HepG2 (cell line): ENCODE data around the gene AMDHD1. TPM values are rescaled to one million over a fixed set of nuclear protein-coding genes. Genes with fewer than 3 reads are reported as not detected.

ENCODE experiments used
- BHLHE40 ChIP-seq: IDR thresholded peaks from 2 replicates; pipeline ENCODE4 v1.6.1; 2011; ENCODE audit warnings: low read length, improper control_type of control experiment
- BRF2 ChIP-seq: sonication (generic); formaldehyde crosslinking; IDR thresholded peaks from 2 replicates; pipeline ENCODE4 v1.8.1; 2022; ENCODE audit warnings: mild to moderate bottlenecking, missing genetic modification reagents
- CREBL2 ChIP-seq: sonication (generic); formaldehyde crosslinking; IDR thresholded peaks from 2 replicates; pipeline ENCODE4 v1.8.1; 2023; ENCODE audit warnings: missing genetic modification reagents, mild to moderate bottlenecking, borderline replicate concordance
- EHMT2 ChIP-seq: fragments of 200-600 bp; sonication (generic); IDR thresholded peaks from 2 replicates; pipeline ENCODE4 v1.7.0; 2017; ENCODE audit warnings: antibody characterized with exemption, low read depth, low read length, borderline replicate concordance
- HIVEP1 ChIP-seq: sonication (generic); formaldehyde crosslinking; IDR thresholded peaks from 2 replicates; pipeline ENCODE4 v1.4.0; 2020; ENCODE audit warnings: mild to moderate bottlenecking, missing genetic modification reagents
- HMG20A ChIP-seq: IDR thresholded peaks from 2 replicates; pipeline ENCODE4 v1.6.1; 2016; ENCODE audit warnings: borderline replicate concordance
- HOMEZ ChIP-seq: IDR thresholded peaks from 2 replicates; pipeline ENCODE4 v1.6.1; 2016; ENCODE audit warnings: low read depth
- JDP2 ChIP-seq: sonication (generic); formaldehyde crosslinking; IDR thresholded peaks from 2 replicates; pipeline ENCODE4 v1.8.1; 2022; ENCODE audit warnings: missing genetic modification reagents, borderline replicate concordance
- KLF6 ChIP-seq: IDR thresholded peaks from 2 replicates; pipeline ENCODE4 v1.8.0; 2016; ENCODE audit warnings: missing biosample characterization, missing genetic modification reagents
- MAFK ChIP-seq, 2 experiments: IDR thresholded peaks in 1 of 2; conservative IDR thresholded peaks in 1 of 2; 2 replicates each; pipeline ENCODE4 v1.6.1; 2011; ENCODE audit warnings: improper control_type of control experiment in 2 of 2, low read length in 2 of 2
- RCOR2 ChIP-seq: IDR thresholded peaks from 2 replicates; pipeline ENCODE4 v1.6.1; 2016; ENCODE audit warnings: missing biosample characterization, missing genetic modification reagents
- ZBTB7B ChIP-seq: sonication (generic); formaldehyde crosslinking; IDR thresholded peaks from 2 replicates; pipeline ENCODE4 v1.4.0; 2020; ENCODE audit warnings: missing genetic modification reagents
- ZNF124 ChIP-seq: sonication (generic); formaldehyde crosslinking; IDR thresholded peaks from 2 replicates; pipeline ENCODE4 v1.4.0; 2020; ENCODE audit warnings: missing genetic modification reagents
- ZNF207 ChIP-seq: fragments of 450-650 bp; IDR thresholded peaks from 2 replicates; pipeline ENCODE4 v1.6.1; 2016; ENCODE audit warnings: antibody characterized with exemption, borderline replicate concordance
- ZNF569 ChIP-seq: sonication (generic); formaldehyde crosslinking; IDR thresholded peaks from 2 replicates; pipeline ENCODE4 v1.5.0; 2020; ENCODE audit warnings: mild to moderate bottlenecking, missing genetic modification reagents, moderate library complexity, borderline replicate concordance
- ZNF792 ChIP-seq: IDR thresholded peaks from 2 replicates; pipeline ENCODE4 v1.6.1; 2016
- polyA plus RNA-seq, 8 experiments: library from polyadenylated mRNA; depleted of rRNA in 3 of 8; stranded (reverse) in 7 of 8; unstranded in 1 of 8; fragments of >200 nt; fragmentation: Illumina TruSeq in 4 of 8; extraction: Trizol in 4 of 8; gene quantifications; 2 replicates each; pipeline versions ENCODE4 v1.2.1 to v1.2.3, GENCODE V29; 2011 to 2016; ENCODE audit warnings: low read depth in 4 of 8, missing spikeins in 1 of 8, mixed read lengths in 1 of 8; ENCODE audit not compliant: insufficient read depth in 1 of 8
- total RNA-seq, 5 experiments: library from RNA; depleted of rRNA; stranded (reverse); fragments of >200 nt; fragmentation: Illumina TruSeq; extraction: Trizol; gene quantifications; 2 replicates each; pipeline ENCODE4 v1.2.3, GENCODE V29; 2016; ENCODE audit warnings: low read depth in 1 of 5
- TF ChIP-seq, protein P1 (sequence below): sonication (generic); IDR thresholded peaks from 2 replicates; pipeline ENCODE4 v1.6.1; 2016; ENCODE audit warnings: low read depth, borderline replicate concordance
- TF ChIP-seq, protein P2 (sequence below): sonication (generic); formaldehyde crosslinking; IDR thresholded peaks from 2 replicates; pipeline ENCODE4 v1.5.0; 2020; ENCODE audit warnings: mild to moderate bottlenecking, missing genetic modification reagents
- TF ChIP-seq, protein P3 (sequence below): sonication (generic); formaldehyde crosslinking; IDR thresholded peaks from 2 replicates; pipeline ENCODE4 v1.4.0; 2020; ENCODE audit warnings: missing genetic modification reagents

The AMDHD1 gene
- total and polyA plus RNA-seq, 2 of the 13 experiments (the other 11 are each of a cell fraction or from before 2014, with no cell fraction given), result 6.5 to 29.6 TPM

GRCh38 chr12:95949477-95950206 is 6.5 kb downstream of the AMDHD1 start (continued):
- TF ChIP-seq BRF2 (CRISPR knock-in tag) (peak; percentile 60; the same call in 1 of the 2 replicates), ZBTB7B (CRISPR knock-in tag) (peak; percentile 80; the same call in 1 of the 2 replicates), BHLHE40 (no peak), EHMT2 (no peak), HIVEP1 (CRISPR knock-in tag) (no peak), KLF6 (CRISPR knock-in tag) (0 out of 2 replicates have a peak, but pooled peaks have one; percentile 23), MAFK (conservative IDR thresholded peaks at IDR 0.05 in 1 of 2, IDR thresholded peaks at IDR 0.05 in 1 of 2; ENCODE audit: low read length in 2 of 2) (no peak), ZNF569 (no peak), HMG20A (CRISPR knock-in tag) (peak; percentile 96), ZNF792 (no peak), RCOR2 (peak; percentile 75), CREBL2 (no peak), HOMEZ (CRISPR knock-in tag) (no peak), JDP2 (CRISPR knock-in tag) (peak; percentile 58; the same call in 1 of the 2 replicates), ZNF207 (no peak), ZNF124 (CRISPR knock-in tag) (0 out of 2 replicates have a peak, but pooled peaks have one; percentile 56)
- TF ChIP-seq, protein P1, sequence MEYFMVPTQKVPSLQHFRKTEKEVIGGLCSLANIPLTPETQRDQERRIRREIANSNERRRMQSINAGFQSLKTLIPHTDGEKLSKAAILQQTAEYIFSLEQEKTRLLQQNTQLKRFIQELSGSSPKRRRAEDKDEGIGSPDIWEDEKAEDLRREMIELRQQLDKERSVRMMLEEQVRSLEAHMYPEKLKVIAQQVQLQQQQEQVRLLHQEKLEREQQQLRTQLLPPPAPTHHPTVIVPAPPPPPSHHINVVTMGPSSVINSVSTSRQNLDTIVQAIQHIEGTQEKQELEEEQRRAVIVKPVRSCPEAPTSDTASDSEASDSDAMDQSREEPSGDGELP, result peak; percentile 59; the same call in 1 of the 2 replicates
- TF ChIP-seq, protein P2, sequence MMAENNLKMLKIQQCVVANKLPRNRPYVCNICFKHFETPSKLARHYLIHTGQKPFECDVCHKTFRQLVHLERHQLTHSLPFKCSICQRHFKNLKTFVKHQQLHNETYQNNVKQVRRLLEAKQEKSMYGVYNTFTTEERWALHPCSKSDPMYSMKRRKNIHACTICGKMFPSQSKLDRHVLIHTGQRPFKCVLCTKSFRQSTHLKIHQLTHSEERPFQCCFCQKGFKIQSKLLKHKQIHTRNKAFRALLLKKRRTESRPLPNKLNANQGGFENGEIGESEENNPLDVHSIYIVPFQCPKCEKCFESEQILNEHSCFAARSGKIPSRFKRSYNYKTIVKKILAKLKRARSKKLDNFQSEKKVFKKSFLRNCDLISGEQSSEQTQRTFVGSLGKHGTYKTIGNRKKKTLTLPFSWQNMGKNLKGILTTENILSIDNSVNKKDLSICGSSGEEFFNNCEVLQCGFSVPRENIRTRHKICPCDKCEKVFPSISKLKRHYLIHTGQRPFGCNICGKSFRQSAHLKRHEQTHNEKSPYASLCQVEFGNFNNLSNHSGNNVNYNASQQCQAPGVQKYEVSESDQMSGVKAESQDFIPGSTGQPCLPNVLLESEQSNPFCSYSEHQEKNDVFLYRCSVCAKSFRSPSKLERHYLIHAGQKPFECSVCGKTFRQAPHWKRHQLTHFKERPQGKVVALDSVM (CRISPR knock-in tag), result no peak
- TF ChIP-seq, protein P3, sequence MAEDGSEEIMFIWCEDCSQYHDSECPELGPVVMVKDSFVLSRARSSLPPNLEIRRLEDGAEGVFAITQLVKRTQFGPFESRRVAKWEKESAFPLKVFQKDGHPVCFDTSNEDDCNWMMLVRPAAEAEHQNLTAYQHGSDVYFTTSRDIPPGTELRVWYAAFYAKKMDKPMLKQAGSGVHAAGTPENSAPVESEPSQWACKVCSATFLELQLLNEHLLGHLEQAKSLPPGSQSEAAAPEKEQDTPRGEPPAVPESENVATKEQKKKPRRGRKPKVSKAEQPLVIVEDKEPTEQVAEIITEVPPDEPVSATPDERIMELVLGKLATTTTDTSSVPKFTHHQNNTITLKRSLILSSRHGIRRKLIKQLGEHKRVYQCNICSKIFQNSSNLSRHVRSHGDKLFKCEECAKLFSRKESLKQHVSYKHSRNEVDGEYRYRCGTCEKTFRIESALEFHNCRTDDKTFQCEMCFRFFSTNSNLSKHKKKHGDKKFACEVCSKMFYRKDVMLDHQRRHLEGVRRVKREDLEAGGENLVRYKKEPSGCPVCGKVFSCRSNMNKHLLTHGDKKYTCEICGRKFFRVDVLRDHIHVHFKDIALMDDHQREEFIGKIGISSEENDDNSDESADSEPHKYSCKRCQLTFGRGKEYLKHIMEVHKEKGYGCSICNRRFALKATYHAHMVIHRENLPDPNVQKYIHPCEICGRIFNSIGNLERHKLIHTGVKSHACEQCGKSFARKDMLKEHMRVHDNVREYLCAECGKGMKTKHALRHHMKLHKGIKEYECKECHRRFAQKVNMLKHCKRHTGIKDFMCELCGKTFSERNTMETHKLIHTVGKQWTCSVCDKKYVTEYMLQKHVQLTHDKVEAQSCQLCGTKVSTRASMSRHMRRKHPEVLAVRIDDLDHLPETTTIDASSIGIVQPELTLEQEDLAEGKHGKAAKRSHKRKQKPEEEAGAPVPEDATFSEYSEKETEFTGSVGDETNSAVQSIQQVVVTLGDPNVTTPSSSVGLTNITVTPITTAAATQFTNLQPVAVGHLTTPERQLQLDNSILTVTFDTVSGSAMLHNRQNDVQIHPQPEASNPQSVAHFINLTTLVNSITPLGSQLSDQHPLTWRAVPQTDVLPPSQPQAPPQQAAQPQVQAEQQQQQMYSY (CRISPR knock-in tag), result no peak
